Measurements from ENCODE around the gene GHSR. TPM values are rescaled to one million over a fixed set of nuclear protein-coding genes. Genes with fewer than 3 reads are reported as not detected.
"Not testable (repeated sequence)": the region's sequence is repeated elsewhere in the genome, so short reads cannot be mapped to it uniquely, and the experiment has no call there.

Gene GHSR
- not detected for total RNA-seq

GRCh38 chr3:172447611-172448579 is at the start of gene GHSR:
Gene GHSR (minus strand): TSS chr3:172448456. CDS start chr3:172448413, 43 bp downstream.
- Histone ChIP-seq H3K9me3 (no peaks in the 10 kb centered on the region), H3K36me3 (no peaks in the 10 kb centered on the region), H3K27me3 (peaks cover 62% of the 10 kb centered on the region), H3K4me1 (peaks cover 24% of the 10 kb centered on the region), H3K27ac (no peak within 1 kb of the TSS), H3K4me3 (no peak within 1 kb of the TSS)
- 12% methylated on average over 55 of the region's 76 CpGs for WGBS
- DNase-seq (ENCODE audit: low spot score in 2 of 2) = no peak
- TF ChIP-seq CTCF (IDR thresholded peaks at IDR 0.05) = no peak
- TF ChIP-seq EP300 (IDR thresholded peaks at IDR 0.05) = no peak
- no peak for TF ChIP-seq POLR2AphosphoS5 (IDR thresholded peaks at IDR 0.05)
- no peak for TF ChIP-seq POLR2A (IDR thresholded peaks at IDR 0.05)

GRCh38 chr3:172490198-172490669 is 42.0 kb upstream of the GHSR start:
- H3K9me3 ChIP-seq, H3K27ac ChIP-seq, H3K27me3 ChIP-seq, H3K36me3 ChIP-seq, H3K4me1 ChIP-seq, H3K4me3 ChIP-seq: not testable (repeated sequence)
- peak; percentile 61 to 89 for TF ChIP-seq CTCF (IDR thresholded peaks at IDR 0.05)
- DNase-seq (ENCODE audit: low spot score in 2 of 2) = peak; percentile 83 to 86
- 23% methylated on average over 4 of the region's 4 CpGs for WGBS

- Histone ChIP-seq H3K9me3 (no peaks in the 10 kb centered on the region), H3K27me3 (no peaks in the 10 kb centered on the region), H3K27ac (no peak overlapping the region), H3K36me3 (no peaks in the 10 kb centered on the region), H3K4me3 (no peak overlapping the region), H3K4me1 (peaks cover 16% of the 10 kb centered on the region)
- no peak for TF ChIP-seq EP300 (IDR thresholded peaks at IDR 0.05)
- TF ChIP-seq POLR2AphosphoS5 (IDR thresholded peaks at IDR 0.05) = no peak
- no peak for TF ChIP-seq CTCF (IDR thresholded peaks at IDR 0.05)
- no peak for TF ChIP-seq POLR2A (IDR thresholded peaks at IDR 0.05)
- no peak for DNase-seq (ENCODE audit: low spot score in 2 of 2)
- 40% methylated on average over 1 of the region's 1 CpG for WGBS
Observed at GRCh38 chr3:172478116-172478515, 29.9 kb upstream of the GHSR start.

DNA sequence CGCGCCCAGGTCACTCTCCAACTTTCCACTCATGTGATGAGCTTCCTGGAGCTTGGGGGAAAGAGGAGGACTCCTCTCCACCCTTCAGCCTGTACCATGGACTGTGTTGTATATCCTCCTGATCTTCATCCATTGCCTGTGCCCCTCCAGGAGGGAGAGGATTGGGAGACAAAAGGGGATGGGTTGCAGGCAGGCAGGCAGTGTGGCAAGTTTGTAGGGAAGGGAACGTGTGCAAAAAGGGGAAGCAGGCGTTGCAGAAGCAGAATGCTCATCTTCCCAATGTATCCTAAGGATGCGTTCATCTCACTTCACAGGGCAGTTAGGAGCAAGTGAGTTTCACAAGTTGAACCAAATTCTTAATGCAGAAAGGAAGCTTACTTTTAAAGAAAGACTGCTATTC is 28.1 kb upstream of the GHSR start:
- peak overlapping the region; percentile 47 for H3K4me3 ChIP-seq
- no peaks in the 10 kb centered on the region for H3K9me3 ChIP-seq
- no peak for DNase-seq (ENCODE audit: low spot score in 2 of 2)
- 75% methylated on average over 5 of the region's 5 CpGs for WGBS
- H3K27ac ChIP-seq = no peak overlapping the region
- peaks cover 16% of the 10 kb centered on the region for H3K4me1 ChIP-seq
- no peaks in the 10 kb centered on the region for H3K36me3 ChIP-seq
- H3K27me3 ChIP-seq = no peaks in the 10 kb centered on the region
- TF ChIP-seq POLR2A (IDR thresholded peaks at IDR 0.05) (no peak), EP300 (IDR thresholded peaks at IDR 0.05) (no peak), POLR2AphosphoS5 (IDR thresholded peaks at IDR 0.05) (no peak), CTCF (IDR thresholded peaks at IDR 0.05) (no peak)

- no peak overlapping the region for H3K4me3 ChIP-seq
- H3K27ac ChIP-seq = no peak overlapping the region
- TF ChIP-seq POLR2A (IDR thresholded peaks at IDR 0.05) = no peak
- TF ChIP-seq CTCF (IDR thresholded peaks at IDR 0.05) = no peak
- TF ChIP-seq EP300 (IDR thresholded peaks at IDR 0.05) = no peak
- no peak for TF ChIP-seq POLR2AphosphoS5 (IDR thresholded peaks at IDR 0.05)
- WGBS = 93% methylated on average over 5 of the region's 5 CpGs
- no peaks in the 10 kb centered on the region for H3K9me3 ChIP-seq
- H3K4me1 ChIP-seq = peaks cover 16% of the 10 kb centered on the region
- H3K36me3 ChIP-seq = no peaks in the 10 kb centered on the region
- DNase-seq (ENCODE audit: low spot score in 2 of 2) = no peak
- no peaks in the 10 kb centered on the region for H3K27me3 ChIP-seq
Observed at GRCh38 chr3:172475703-172476102, 27.4 kb upstream of the GHSR start.
